ENCODE measurements around the gene SART3. TPM values are rescaled to one million over a fixed set of nuclear protein-coding genes. Genes with fewer than 3 reads are reported as not detected.

The SART3 gene
- total and polyA plus RNA-seq, 2 of the 8 experiments (the other 6 are each of a cell fraction or from before 2014, with no cell fraction given), result 16.0 to 103 TPM

DNA sequence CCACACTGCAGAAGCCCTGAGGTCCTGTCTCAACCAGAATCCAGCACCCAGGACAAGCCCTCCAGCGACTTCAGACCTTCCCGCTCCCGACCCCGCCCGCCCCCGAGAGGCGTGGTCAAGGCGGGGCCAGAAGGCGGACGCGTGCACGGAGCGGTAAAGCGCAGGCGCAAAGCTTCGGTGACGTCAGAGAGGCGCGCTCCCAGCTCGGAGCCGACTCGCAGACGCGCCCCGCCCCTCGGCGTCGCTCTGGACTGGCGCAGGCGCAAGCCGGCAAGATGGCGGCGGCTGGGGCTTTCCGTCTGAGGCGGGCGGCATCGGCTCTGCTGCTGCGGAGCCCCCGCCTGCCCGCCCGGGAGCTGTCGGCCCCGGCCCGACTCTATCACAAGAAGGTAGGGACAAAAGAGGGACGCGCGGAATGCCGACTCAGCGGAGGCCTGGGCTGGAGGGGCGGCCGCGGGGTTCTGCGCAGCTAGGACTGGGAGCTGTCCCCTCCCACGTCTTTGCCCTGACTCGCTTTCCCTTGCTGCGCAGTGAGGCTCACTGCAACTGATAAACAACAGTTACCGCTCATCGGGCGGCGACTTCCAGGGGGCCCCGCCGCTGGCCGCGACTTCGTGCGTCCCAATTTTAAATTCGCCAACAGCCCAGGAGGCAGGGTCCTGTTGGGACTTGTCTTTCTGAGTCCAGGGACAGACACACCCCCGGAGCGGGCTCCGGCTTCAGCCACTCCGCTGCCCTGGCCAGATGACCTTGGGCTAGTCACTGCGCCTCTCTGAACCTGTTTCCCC, 1.6 kb upstream of the SART3 start, which contains the start of gene ISCU:
Gene ISCU, plus strand, starts transcription at position 249 of the 788 bp plus-strand sequence. Its CDS starts 27 bp downstream, at position 276.
- peak; percentile 96 to 100 for DNase-seq (ENCODE audit: low read depth in 1 of 2, low spot score in 2 of 2)
- Histone ChIP-seq H3K4me1 (replicated peaks in 1 of 4; ENCODE audit: control insufficient read depth in 3 of 4, insufficient read depth in 4 of 4, low read length in 3 of 4) (peaks cover 0 to 4% (median 0%) of the 10 kb centered on the region in 4 experiments; a peak in 1 of 7 replicates), H2BK20ac (ENCODE audit: low read length) (no peak within 1 kb of the TSS), H3K79me1 (ENCODE audit: low read depth, low read length) (no peaks in the 10 kb centered on the region; the same call in 1 of the 2 replicates), H3K14ac (ENCODE audit: insufficient read length) (no peak within 1 kb of the TSS), H4K20me1 (replicated peaks in 1 of 2; ENCODE audit: control insufficient read depth in 1 of 2, insufficient read depth in 2 of 2, low read length in 2 of 2) (peaks cover 6 to 14% of the 10 kb centered on the region in 2 experiments), H4K5ac (ENCODE audit: insufficient read length, low read depth, low read length) (peak within 1 kb of the TSS; percentile 86), H2BK12ac (ENCODE audit: low read depth, low read length) (peak within 1 kb of the TSS; percentile 78), H3K79me2 (ENCODE audit: control insufficient read depth in 1 of 2, insufficient read depth in 2 of 2, low read length in 2 of 2) (peaks cover 32 to 47% of the 10 kb centered on the region in 2 experiments), H2BK120ac (replicated peaks; ENCODE audit: low read depth, low read length) (no peak within 1 kb of the TSS), H2BK15ac (ENCODE audit: low read length) (0 out of 2 replicates have a peak within 1 kb of the TSS, but pooled peaks have one; percentile 62), H3K27ac (ENCODE audit: low read depth, low read length) (peak within 1 kb of the TSS; percentile 99), H3K27me3 (replicated peaks in 1 of 4; ENCODE audit: control insufficient read depth in 3 of 4, extremely low read depth in 1 of 4, insufficient read depth in 3 of 4, low read length in 3 of 4) (no peaks in the 10 kb centered on the region), H4K91ac (replicated peaks; ENCODE audit: insufficient read length, low read length) (peak within 1 kb of the TSS; percentile 86), H2BK5ac (ENCODE audit: low read depth, low read length) (peak within 1 kb of the TSS; percentile 94), H3K56ac (replicated peaks; ENCODE audit: insufficient read length, low read depth, low read length) (peak within 1 kb of the TSS; percentile 62), H3K4me3 (ENCODE audit: extremely low read depth in 1 of 4, insufficient read depth in 2 of 4, low read depth in 3 of 4, low read length in 4 of 4) (peak within 1 kb of the TSS; percentile 84 to 100 (median 94)), H3K23ac (ENCODE audit: insufficient read length) (no peak within 1 kb of the TSS), H3K4me2 (ENCODE audit: insufficient read depth in 1 of 2, low read depth in 2 of 2, low read length in 2 of 2) (peak within 1 kb of the TSS; percentile 99 to 100), H3K9ac (replicated peaks in 1 of 4; ENCODE audit: extremely low read depth in 1 of 4, low read depth in 3 of 4, low read length in 3 of 4) (peak within 1 kb of the TSS; percentile 92 to 100 (median 100)), H3K4ac (replicated peaks; ENCODE audit: insufficient read length, low read depth, low read length) (no peak within 1 kb of the TSS), H2AFZ (ENCODE audit: low read length) (peak within 1 kb of the TSS; percentile 62; the same call in 1 of the 2 replicates), H4K8ac (ENCODE audit: extremely low read depth, insufficient read depth, low read length) (peak within 1 kb of the TSS; percentile 96), H3K9me3 (ENCODE audit: insufficient read depth in 2 of 2, low read depth in 1 of 2, low read length in 1 of 2) (no peaks in the 10 kb centered on the region), H2AK5ac (ENCODE audit: low read depth, low read length) (peak within 1 kb of the TSS; percentile 68; the same call in 1 of the 2 replicates), H3K36me3 (ENCODE audit: control insufficient read depth in 2 of 4, insufficient read depth in 4 of 4, low read length in 3 of 4) (peaks cover 24 to 45% (median 33%) of the 10 kb centered on the region in 4 experiments), H3K23me2 (ENCODE audit: low read depth, low read length) (peaks cover 20% of the 10 kb centered on the region), H3K18ac (ENCODE audit: extremely low read depth, low read length) (peak within 1 kb of the TSS; percentile 78)
- no peak for FAIRE-seq
- CTCF ChIA-PET (ENCODE audit: partially characterized antibody), result interaction anchor here (0.9 to 24.3 kb wide), 6 partner anchors 25 to 573 kb away, joined by 3 to 523 read pairs (median 4); no protein-coding TSS in a partner anchor
- POLR2A ChIA-PET (ENCODE audit: partially characterized antibody), result interaction anchor here (0.6 to 4.3 kb wide), 19 partner anchors 14 to 533 kb away, joined by 3 to 40 read pairs (median 4); no protein-coding TSS in a partner anchor
- WGBS, 2 experiments (ENCODE audit: extremely low coverage in 1 of 2, insufficient coverage in 1 of 2, insufficient read length in 1 of 2, insufficient replicate concordance in 2 of 2, low coverage in 1 of 2, low lambda C conversion rate in 2 of 2, missing lambda C conversion rate in 1 of 2), result 1% methylated on average over 64 of the region's 72 CpGs; no CpG with 5 or more reads in 1 of the 2 experiments
- TF ChIP-seq CREB1 (IDR thresholded peaks at IDR 0.05) (peak; percentile 97), SIRT6 (IDR thresholded peaks at IDR 0.05; ENCODE audit: low read length) (no peak), SP4 (IDR thresholded peaks at IDR 0.05; ENCODE audit: low read length) (no peak; the same call in 1 of the 2 replicates), JUN (IDR thresholded peaks at IDR 0.05; ENCODE audit: low read depth, low read length) (no peak), ZNF274 (IDR thresholded peaks at IDR 0.05; ENCODE audit: borderline replicate concordance, extremely low read depth, low read length) (no peak), YY1 (IDR thresholded peaks at IDR 0.05; ENCODE audit: low read depth, low read length) (peak; percentile 96), CBX8 (IDR thresholded peaks at IDR 0.05; ENCODE audit: borderline replicate concordance, low read depth, low read length) (no peak), BRCA1 (IDR thresholded peaks at IDR 0.05; ENCODE audit: low read depth, low read length) (no peak), SAP30 (IDR thresholded peaks at IDR 0.05; ENCODE audit: insufficient read depth, insufficient replicate concordance, low read length) (peak; percentile 51), ASH2L (IDR thresholded peaks at IDR 0.05; ENCODE audit: low read length) (peak; percentile 58), JUND (IDR thresholded peaks at IDR 0.05; ENCODE audit: low read length) (peak; percentile 46; the same call in 1 of the 2 replicates), POLR2A (IDR thresholded peaks at IDR 0.05; ENCODE audit: control extremely low read depth in 1 of 2, low read depth in 2 of 2, low read length in 2 of 2) (peak; percentile 85 to 94), PHF8 (conservative IDR thresholded peaks at IDR 0.05; ENCODE audit: low read depth, low read length) (peak; percentile 100)

Data from H1 (cell line).